ENCODE results near the gene TRIP13. TPM values are rescaled to one million over a fixed set of nuclear protein-coding genes. Genes with fewer than 3 reads are reported as not detected.
"Not testable (repeated sequence)": the region's sequence is repeated elsewhere in the genome, so short reads cannot be mapped to it uniquely, and the experiment has no call there.

Gene TRIP13
- total RNA-seq, 1 experiment from 2014 or later, result 60.2 TPM

- in situ Hi-C loops (cut with HindIII; ENCODE audit: low pct_unique_long_range_greater_than_20kb, low sequenced_read_pairs), result no loop called here
- no peak for DNase-seq (ENCODE audit: low read depth)
Measured at GRCh38 chr5:926417-927171, 33.9 kb downstream of the TRIP13 start.

- in situ Hi-C loops (cut with HindIII; ENCODE audit: low pct_unique_long_range_greater_than_20kb, low sequenced_read_pairs), result no loop called here
Measured at GRCh38 chr5:927172-928015, 34.7 kb downstream of the TRIP13 start.

DNA sequence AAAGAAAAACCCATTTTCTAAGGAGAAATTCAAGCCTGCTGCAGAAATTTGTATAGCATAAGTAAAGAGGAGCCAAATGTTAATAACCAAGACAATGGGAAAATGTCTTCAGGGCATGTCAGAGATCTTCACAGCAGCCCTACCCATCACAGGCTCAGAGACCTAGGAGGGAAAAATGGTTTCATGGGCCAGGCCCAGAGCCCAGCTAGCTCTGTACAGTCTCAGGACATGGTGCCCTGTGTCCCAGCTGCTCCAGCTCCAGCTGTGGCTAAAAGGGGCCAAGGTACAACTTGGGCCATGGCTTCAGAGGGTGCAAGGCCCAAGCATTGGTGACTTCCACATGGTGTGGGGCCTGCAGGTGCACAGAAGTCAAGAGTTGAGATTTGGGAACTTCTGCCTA is 36.5 kb downstream of the TRIP13 start:
- DNase-seq (ENCODE audit: low read depth); in situ Hi-C loops (cut with HindIII; ENCODE audit: low pct_unique_long_range_greater_than_20kb, low sequenced_read_pairs): not testable (repeated sequence)

More at GRCh38 chr5:927172-928015, 34.7 kb downstream of the TRIP13 start:
- DNase-seq (ENCODE audit: low read depth), result no peak

GRCh38 chr5:929596-929995 is 36.9 kb downstream of the TRIP13 start:
- in situ Hi-C loops (cut with HindIII; ENCODE audit: low pct_unique_long_range_greater_than_20kb, low sequenced_read_pairs), result no loop called here
- DNase-seq (ENCODE audit: low read depth), result no peak

DNA sequence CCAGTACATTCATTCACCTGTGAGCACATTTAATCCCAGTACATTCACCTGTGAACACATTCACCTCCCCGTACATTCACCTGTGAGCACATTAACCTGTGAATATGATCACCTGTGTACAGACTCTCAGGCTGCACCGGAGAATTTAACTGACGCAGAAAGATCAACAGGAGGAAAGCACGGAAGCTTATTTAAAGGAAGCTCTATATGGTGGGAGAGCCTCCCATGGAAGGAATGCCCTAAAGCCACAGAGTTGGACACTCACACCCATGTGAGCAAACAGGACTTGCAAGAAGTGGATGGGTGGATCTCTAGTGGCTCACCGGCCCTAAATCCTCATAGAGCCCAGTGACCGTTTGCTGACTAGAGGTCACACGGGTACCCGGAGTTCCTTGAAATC is 38.2 kb downstream of the TRIP13 start:
- in situ Hi-C loops (cut with HindIII; ENCODE audit: low pct_unique_long_range_greater_than_20kb, low sequenced_read_pairs), result no loop called here
- no peak for DNase-seq (ENCODE audit: low read depth)

- DNase-seq (ENCODE audit: low read depth), result no peak
- in situ Hi-C loops (cut with HindIII; ENCODE audit: low pct_unique_long_range_greater_than_20kb, low sequenced_read_pairs), result no loop called here
Measured at GRCh38 chr5:931570-932145, 39.0 kb downstream of the TRIP13 start.

- DNase-seq (ENCODE audit: low read depth), result no peak
- in situ Hi-C loops (cut with HindIII; ENCODE audit: low pct_unique_long_range_greater_than_20kb, low sequenced_read_pairs), result no loop called here
Measured at GRCh38 chr5:932151-932627, 39.5 kb downstream of the TRIP13 start.

- in situ Hi-C loops (cut with HindIII; ENCODE audit: low pct_unique_long_range_greater_than_20kb, low sequenced_read_pairs), result no loop called here
- DNase-seq (ENCODE audit: low read depth), result no peak
Measured at GRCh38 chr5:932628-933250, 40.1 kb downstream of the TRIP13 start.

- no peak for DNase-seq (ENCODE audit: low read depth)
- in situ Hi-C loops (cut with HindIII; ENCODE audit: low pct_unique_long_range_greater_than_20kb, low sequenced_read_pairs), result no loop called here
Measured at GRCh38 chr5:933251-933861, 40.7 kb downstream of the TRIP13 start.

GRCh38 chr5:933951-934350 is 41.3 kb downstream of the TRIP13 start:
- DNase-seq (ENCODE audit: low read depth); in situ Hi-C loops (cut with HindIII; ENCODE audit: low pct_unique_long_range_greater_than_20kb, low sequenced_read_pairs): not testable (repeated sequence)

DNA sequence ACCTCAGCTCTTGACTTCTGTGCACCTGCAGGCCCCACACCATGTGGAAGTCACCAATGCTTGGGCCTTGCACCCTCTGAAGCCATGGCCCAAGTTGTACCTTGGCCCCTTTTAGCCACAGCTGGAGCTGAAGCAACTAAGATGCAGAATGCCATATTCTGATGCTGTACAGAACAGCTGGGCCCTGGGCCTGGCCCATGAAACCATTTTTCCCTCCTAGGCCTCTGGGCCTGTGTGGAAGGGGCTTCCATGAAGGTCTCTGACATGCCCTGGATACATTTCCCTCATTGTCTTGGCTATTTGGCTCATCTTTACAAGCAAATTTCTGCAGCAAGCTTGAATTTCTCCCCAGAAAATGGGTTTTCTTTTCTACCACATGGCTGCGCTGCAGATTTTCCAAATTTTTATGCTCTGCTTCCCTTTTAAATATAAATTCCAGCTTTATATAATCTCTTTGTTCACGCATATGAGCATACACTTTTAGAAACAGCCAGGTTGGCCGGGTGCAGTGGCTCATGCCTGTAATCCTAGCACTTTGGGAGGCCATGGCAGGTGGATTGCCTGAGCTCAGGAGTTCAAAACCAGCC is 41.8 kb downstream of the TRIP13 start:
- in situ Hi-C loops (cut with HindIII; ENCODE audit: low pct_unique_long_range_greater_than_20kb, low sequenced_read_pairs); DNase-seq (ENCODE audit: low read depth): not testable (repeated sequence)

GRCh38 chr5:935510-936084 is 42.9 kb downstream of the TRIP13 start:
- in situ Hi-C loops (cut with HindIII; ENCODE audit: low pct_unique_long_range_greater_than_20kb, low sequenced_read_pairs), result no loop called here
- no peak for DNase-seq (ENCODE audit: low read depth)

DNA sequence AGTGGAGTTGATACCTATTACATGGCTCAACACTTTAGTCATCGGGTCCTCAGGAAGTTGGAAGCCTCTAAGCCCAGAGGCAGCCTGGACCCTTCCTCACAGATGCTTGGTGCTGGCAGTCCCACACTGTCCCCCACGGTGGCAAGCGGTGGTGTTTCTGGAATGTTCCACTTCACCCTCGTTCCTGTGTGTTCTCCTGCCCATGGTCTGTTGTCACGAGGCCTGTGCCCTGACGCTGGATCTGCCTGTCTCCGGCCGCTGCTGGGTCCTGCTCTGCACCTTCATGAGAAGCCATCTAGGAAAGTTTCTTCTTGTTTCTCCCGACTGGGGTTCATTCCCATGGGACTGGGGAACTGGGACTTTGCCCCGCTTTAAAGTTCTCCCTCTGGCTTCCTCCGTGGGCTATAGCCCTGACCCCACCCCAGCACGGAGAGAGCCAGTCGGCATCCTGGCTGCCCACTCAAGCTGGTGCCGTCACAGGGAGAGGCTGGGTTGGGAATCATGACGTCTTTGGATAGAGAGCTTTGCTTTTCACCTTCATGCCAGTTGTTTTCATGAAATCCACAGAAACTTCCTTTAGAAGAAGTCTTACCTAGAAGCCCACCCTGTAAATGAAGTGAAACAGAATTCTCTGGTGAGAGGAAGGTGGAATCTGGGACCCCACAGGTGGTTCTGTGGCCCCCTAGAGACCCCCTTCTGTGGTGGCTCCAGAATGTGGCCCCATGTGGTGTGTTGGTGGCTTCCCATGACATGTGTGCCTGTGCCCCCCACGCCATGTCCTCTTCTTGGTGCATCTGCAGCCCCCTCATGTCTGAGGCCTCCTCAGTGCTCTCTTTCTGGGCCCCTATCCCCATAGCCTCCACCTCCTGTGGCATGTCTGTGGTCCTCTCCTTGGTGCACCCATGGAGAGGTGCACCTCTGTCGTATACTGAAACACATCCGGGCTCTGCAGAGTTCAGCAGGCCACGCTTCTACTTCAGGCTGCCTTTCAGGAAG is 43.8 kb downstream of the TRIP13 start:
- DNase-seq (ENCODE audit: low read depth), result no peak
- in situ Hi-C loops (cut with HindIII; ENCODE audit: low pct_unique_long_range_greater_than_20kb, low sequenced_read_pairs), result no loop called here

- in situ Hi-C loops (cut with HindIII; ENCODE audit: low pct_unique_long_range_greater_than_20kb, low sequenced_read_pairs), result no loop called here
- DNase-seq (ENCODE audit: low read depth), result no peak
Measured at GRCh38 chr5:937151-937924, 44.7 kb downstream of the TRIP13 start.

DNA sequence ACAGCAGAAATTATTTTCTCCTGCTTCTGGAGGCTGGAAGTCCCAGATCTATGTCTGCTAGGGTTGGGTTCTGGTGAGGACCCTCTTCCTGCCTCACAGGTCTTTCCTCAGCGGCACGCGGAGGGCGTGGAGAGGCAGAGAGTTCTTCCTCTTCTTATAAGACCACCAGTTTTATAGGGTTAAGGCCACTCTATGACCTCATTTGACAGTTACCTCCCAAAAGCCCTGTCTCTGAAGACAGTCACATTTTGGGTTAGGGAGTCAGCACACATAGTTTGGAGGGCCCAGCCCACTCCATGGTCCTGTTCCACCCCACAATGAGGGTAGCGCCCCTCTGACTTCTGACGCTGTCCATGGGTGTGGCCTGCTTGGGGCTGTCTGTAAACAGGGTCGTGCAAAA is 46.7 kb downstream of the TRIP13 start:
- DNase-seq (ENCODE audit: low read depth), result no peak
- in situ Hi-C loops (cut with HindIII; ENCODE audit: low pct_unique_long_range_greater_than_20kb, low sequenced_read_pairs), result no loop called here

GRCh38 chr5:940741-941140 is 48.1 kb downstream of the TRIP13 start:
- in situ Hi-C loops (cut with HindIII; ENCODE audit: low pct_unique_long_range_greater_than_20kb, low sequenced_read_pairs); DNase-seq (ENCODE audit: low read depth): not testable (repeated sequence)
